ENCODE measurements around the gene GMPR2. TPM values are rescaled to one million over a fixed set of nuclear protein-coding genes. Genes with fewer than 3 reads are reported as not detected.
A peak's percentile ranks its signal among the peaks of the same experiment; 100 is the strongest.

The GMPR2 gene
- total RNA-seq, 4 donors from 2014 or later, result 39.0 to 57.2 (median 49.0) TPM

DNA sequence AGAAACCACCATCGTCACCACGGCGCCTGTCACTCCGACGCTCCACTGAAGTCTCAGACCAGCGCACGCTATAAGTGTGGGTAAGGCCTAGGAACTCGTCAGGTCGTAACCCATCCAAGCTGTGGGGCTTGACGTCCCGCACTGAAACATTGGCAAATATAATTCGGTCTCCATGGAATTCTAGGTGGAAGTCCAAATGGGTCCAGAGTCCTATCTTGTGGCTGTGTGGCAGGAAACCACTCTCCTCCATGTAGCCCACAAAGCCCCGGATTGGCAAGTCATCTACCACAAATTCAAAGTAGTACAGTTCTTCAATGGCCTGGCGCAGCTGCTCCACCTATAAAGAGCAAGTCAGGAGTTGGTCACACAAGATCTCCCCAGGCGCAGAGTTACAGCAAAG is 39.8 kb upstream of the GMPR2 start:
- 94 to 95% methylated on average over 15 of the region's 15 CpGs for WGBS, 2 donors
- intact Hi-C loops (cut with DNase I; ENCODE audit: low total_unique reads), result no loop called here
- no peak for TF ChIP-seq POLR2A (IDR thresholded peaks at IDR 0.05)
- TF ChIP-seq, protein P1, sequence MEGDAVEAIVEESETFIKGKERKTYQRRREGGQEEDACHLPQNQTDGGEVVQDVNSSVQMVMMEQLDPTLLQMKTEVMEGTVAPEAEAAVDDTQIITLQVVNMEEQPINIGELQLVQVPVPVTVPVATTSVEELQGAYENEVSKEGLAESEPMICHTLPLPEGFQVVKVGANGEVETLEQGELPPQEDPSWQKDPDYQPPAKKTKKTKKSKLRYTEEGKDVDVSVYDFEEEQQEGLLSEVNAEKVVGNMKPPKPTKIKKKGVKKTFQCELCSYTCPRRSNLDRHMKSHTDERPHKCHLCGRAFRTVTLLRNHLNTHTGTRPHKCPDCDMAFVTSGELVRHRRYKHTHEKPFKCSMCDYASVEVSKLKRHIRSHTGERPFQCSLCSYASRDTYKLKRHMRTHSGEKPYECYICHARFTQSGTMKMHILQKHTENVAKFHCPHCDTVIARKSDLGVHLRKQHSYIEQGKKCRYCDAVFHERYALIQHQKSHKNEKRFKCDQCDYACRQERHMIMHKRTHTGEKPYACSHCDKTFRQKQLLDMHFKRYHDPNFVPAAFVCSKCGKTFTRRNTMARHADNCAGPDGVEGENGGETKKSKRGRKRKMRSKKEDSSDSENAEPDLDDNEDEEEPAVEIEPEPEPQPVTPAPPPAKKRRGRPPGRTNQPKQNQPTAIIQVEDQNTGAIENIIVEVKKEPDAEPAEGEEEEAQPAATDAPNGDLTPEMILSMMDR (IDR thresholded peaks at IDR 0.05), result no peak
- no peak overlapping the region for H3K4me3 ChIP-seq (ENCODE audit: low read depth, poor library complexity, severe bottlenecking)
- DNase-seq (ENCODE audit: low spot score in 2 of 2), result no peak

DNA sequence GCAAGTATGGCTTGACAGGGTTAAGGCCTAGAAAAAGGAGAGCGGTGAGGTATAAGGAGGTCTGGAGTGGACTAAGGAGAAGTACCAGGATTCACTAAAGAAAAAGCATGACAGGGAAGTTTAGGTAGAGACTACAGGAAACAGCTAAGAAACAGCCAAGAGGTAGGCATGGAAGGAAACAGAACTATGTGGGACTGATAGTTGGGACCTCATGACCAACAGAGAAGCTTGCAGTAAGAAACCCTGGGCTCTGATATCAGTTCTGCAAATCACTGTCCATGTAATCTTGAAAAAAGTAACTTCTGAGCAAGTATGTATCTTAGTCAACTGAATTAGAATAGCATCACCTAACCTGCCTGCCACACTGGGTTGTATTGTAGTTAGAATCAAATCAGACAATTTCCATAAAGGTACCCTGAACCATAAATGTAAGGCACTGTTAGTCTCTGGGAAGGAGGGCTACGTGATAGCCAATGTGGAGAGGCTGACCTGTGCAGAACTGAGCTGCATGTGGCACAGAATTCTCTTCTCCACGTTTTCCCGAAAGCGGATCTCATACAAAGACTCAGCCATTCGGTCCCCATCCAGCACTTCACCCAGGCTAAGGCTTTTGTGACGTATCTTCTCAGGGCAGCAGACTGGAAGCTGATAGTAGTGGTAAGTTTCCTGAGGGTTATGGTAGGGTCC is 38.4 kb upstream of the GMPR2 start:
- no peak overlapping the region for H3K4me3 ChIP-seq (ENCODE audit: low read depth, poor library complexity, severe bottlenecking)
- intact Hi-C loops (cut with DNase I; ENCODE audit: low total_unique reads), result no loop called here
- 68 to 82% methylated on average over 7 of the region's 7 CpGs for WGBS, 2 donors
- DNase-seq (ENCODE audit: low spot score in 2 of 2), result no peak
- no peak for TF ChIP-seq POLR2A (IDR thresholded peaks at IDR 0.05)
- TF ChIP-seq, protein P1 (IDR thresholded peaks at IDR 0.05), result no peak

DNA sequence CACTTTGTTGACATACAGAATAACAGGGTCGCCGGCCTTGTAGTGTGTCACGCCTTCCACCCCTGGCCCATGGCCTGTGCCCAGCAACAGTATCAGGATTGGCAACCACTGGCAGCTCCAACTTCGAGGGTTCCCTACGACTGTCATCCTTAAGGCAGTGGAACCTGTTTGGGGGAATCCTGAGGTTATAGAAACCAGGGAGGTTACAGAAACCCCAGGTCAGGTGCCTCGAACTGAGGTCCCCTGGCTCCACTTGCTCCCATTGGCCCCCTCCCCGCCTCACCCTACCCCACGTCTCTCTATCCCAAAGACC is 37.9 kb upstream of the GMPR2 start:
- 39 to 47% methylated on average over 8 of the region's 8 CpGs for WGBS, 2 donors
- DNase-seq (ENCODE audit: low spot score in 2 of 2), result no peak
- no peak for TF ChIP-seq POLR2A (IDR thresholded peaks at IDR 0.05)
- TF ChIP-seq, protein P1 (IDR thresholded peaks at IDR 0.05), result no peak
- peak overlapping the region; percentile 82 for H3K4me3 ChIP-seq (ENCODE audit: low read depth, poor library complexity, severe bottlenecking)
- intact Hi-C loops (cut with DNase I; ENCODE audit: low total_unique reads), result no loop called here

- WGBS, 2 donors, result 1% methylated on average over 52 of the region's 89 CpGs
- no peak for TF ChIP-seq POLR2A (IDR thresholded peaks at IDR 0.05)
- TF ChIP-seq, protein P1 (IDR thresholded peaks at IDR 0.05), result no peak
- intact Hi-C loops (cut with DNase I; ENCODE audit: low total_unique reads), result no loop called here
- DNase-seq (ENCODE audit: low spot score in 2 of 2), result peak; percentile 81 to 97
- H3K4me3 ChIP-seq (ENCODE audit: low read depth, poor library complexity, severe bottlenecking), result peak within 1 kb of the TSS; percentile 82
Observed at GRCh38 chr14:24195186-24196070, 37.3 kb upstream of the GMPR2 start, which contains the start of gene TM9SF1. TSS of gene TM9SF1 (minus strand) at chr14:24195441. CDS start at chr14:24195019, 422 bp downstream.

DNA sequence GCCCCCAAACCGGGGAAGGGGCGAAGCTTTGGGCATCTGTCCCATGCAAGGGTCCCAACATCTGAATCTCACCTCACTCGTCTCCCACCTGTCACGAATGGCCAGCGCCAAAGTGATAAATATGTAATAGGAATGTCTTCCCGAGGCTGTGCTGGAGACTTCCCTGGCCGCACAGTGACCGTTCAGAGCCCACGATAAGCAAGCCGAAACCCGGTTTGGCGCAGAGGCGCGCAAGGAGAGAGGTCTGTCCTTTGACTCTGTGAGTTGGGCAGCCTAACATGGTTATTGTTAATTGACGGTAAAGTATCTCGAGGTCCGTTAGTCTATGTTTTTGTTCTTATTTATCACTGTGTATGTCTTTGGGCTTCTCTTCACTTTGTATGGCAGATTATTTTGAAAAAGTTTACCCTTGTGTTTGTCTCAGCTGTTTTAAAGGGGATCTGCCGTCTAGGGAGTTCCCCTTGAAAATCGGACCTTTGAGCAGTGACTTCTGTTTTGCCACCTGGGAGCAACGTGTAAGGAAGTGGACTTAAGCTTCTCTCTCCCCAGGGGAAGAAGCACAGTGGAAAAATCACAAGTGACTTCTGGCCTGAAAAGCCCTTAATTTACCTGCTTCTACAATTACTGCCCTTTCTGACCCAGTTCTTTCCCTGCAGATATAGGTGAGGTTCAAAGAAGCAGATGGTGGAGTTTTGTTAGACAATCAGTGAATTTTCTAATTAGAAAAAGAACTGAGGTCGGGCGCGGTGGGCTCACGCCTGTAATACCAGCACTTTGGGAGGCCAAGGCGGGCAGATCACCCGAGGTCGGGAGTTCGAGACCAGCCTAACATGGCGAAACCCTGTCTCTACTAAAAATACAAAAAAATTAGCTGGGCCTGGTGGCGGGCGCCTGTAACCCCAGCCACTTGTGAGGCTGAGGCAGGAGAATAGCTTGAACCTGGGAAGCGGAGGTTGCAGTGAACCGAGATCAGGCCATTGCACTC is 36.4 kb upstream of the GMPR2 start:
- intact Hi-C loops (cut with DNase I; ENCODE audit: low total_unique reads), result no loop called here
- peak overlapping the region; percentile 82 for H3K4me3 ChIP-seq (ENCODE audit: low read depth, poor library complexity, severe bottlenecking)
- 33 to 35% methylated on average over 32 to 33 of the region's 33 CpGs for WGBS, 2 donors
- no peak for DNase-seq (ENCODE audit: low spot score in 2 of 2)
- TF ChIP-seq, protein P1 (IDR thresholded peaks at IDR 0.05), result no peak
- no peak for TF ChIP-seq POLR2A (IDR thresholded peaks at IDR 0.05)
